RWPE1 (cell line): ENCODE data around the gene INHBC.
"Not testable (repeated sequence)": the region's sequence is repeated elsewhere in the genome, so short reads cannot be mapped to it uniquely, and the experiment has no call there.

Experiments used
- CTCF ChIA-PET: fragments of 350-600 bp; sonication (Branson Sonifier 250); formaldehyde crosslinking; extraction: SDS; loops from one replicate; lab custom pipeline; 2021; lab: Yijun Ruan, JAX
- POLR2A ChIA-PET: fragments of 400-600 bp; formaldehyde crosslinking; extraction: SDS; loops from one replicate; lab custom pipeline; 2020; ENCODE audit warnings: antibody characterized with exemption; ENCODE audit not compliant: low non-redundant PET; lab: Yijun Ruan, JAX
- DNase-seq: peaks from one replicate; pipeline ENCODE4 v3.0.0; 2012; ENCODE audit warnings: low spot score
- H3K27ac ChIP-seq: fragments of 450-650 bp; 2 replicates; pipeline ENCODE4 v1.5.1; 2017
- CTCF ChIP-seq: fragments of 450-650 bp; conservative IDR thresholded peaks from 2 replicates; pipeline ENCODE4 v1.5.1; 2017; ENCODE audit warnings: low read depth, mild to moderate bottlenecking

INHBC gene

GRCh38 chr12:57395121-57395520 lies 39.5 kb upstream of the INHBC start:
- CTCF ChIA-PET, result no interaction called here
- DNase-seq, result no peak
- no peak for TF ChIP-seq CTCF

GRCh38 chr12:57397441-57397840 lies 37.1 kb upstream of the INHBC start:
- POLR2A ChIA-PET, result no interaction called here
- H3K27ac ChIP-seq, result no peak overlapping the region
- CTCF ChIA-PET, result no interaction called here
- no peak for TF ChIP-seq CTCF
- DNase-seq, result no peak

More at GRCh38 chr12:57395121-57395520, 39.5 kb upstream of the INHBC start:
- POLR2A ChIA-PET, result no interaction called here
- H3K27ac ChIP-seq, result no peak overlapping the region

GRCh38 chr12:57399718-57400463 lies 34.7 kb upstream of the INHBC start:
- POLR2A ChIA-PET, H3K27ac ChIP-seq, DNase-seq, CTCF ChIA-PET: not testable (repeated sequence)

- no peak for DNase-seq
- ChIA-PET CTCF (interaction anchor here (0.6 to 0.7 kb wide), 2 partner anchors 103 to 367 kb away, joined by 3 read pairs; no protein-coding TSS in a partner anchor), POLR2A (no interaction called here)
- no peak for TF ChIP-seq CTCF
- no peak overlapping the region for H3K27ac ChIP-seq
These were observed 33.4 kb upstream of the INHBC start for GRCh38 chr12:57401165-57401564.

- DNase-seq, H3K27ac ChIP-seq, CTCF ChIA-PET, POLR2A ChIA-PET: not testable (repeated sequence)
These were observed 32.4 kb upstream of the INHBC start for GRCh38 chr12:57402156-57402555.

- no peak overlapping the region for H3K27ac ChIP-seq
- ChIA-PET CTCF (interaction anchor here (0.6 kb wide), 3 partner anchors 56 to 141 kb away, joined by 3 to 4 read pairs (median 3); no protein-coding TSS in a partner anchor), POLR2A (no interaction called here)
- no peak for DNase-seq
- no peak for TF ChIP-seq CTCF
These were observed 29.5 kb upstream of the INHBC start for GRCh38 chr12:57404966-57405640.

- POLR2A ChIA-PET, result no interaction called here
- no peak for DNase-seq
- no peak for TF ChIP-seq CTCF
- H3K27ac ChIP-seq, result no peak overlapping the region
- CTCF ChIA-PET, result interaction anchor here (0.6 to 1.1 kb wide), 2 partner anchors 9 to 1247 kb away, joined by 3 to 5 read pairs; no protein-coding TSS in a partner anchor
These were observed 24.1 kb upstream of the INHBC start for GRCh38 chr12:57410534-57410933.

- DNase-seq, H3K27ac ChIP-seq, CTCF ChIA-PET: not testable (repeated sequence)
- POLR2A ChIA-PET, result interaction anchor here (0.6 kb wide), 1 partner anchor 32 kb away, joined by 5 read pairs; no protein-coding TSS in a partner anchor
These were observed 20.4 kb upstream of the INHBC start for GRCh38 chr12:57414160-57414559.
